HFFc6 (cell line): Measurements from ENCODE around the gene PLXNB2. TPM values are rescaled to one million over a fixed set of nuclear protein-coding genes. Genes with fewer than 3 reads are reported as not detected.
"Not testable (repeated sequence)": the region's sequence is repeated elsewhere in the genome, so short reads cannot be mapped to it uniquely, and the experiment has no call there.

Source experiments
- DNase-seq: peaks from one replicate; pipeline ENCODE4 v3.0.0-alpha.2; 2018
- H3K27ac Mint-ChIP-seq: 2 replicates; pipeline ENCODE4 v1.8.0; 2020; ENCODE audit warnings: mild to moderate bottlenecking, mixed read lengths
- H3K27me3 Mint-ChIP-seq: 2 replicates; pipeline ENCODE4 v1.8.0; 2021; ENCODE audit warnings: mild to moderate bottlenecking, moderate library complexity, mixed read lengths; ENCODE audit not compliant: insufficient read depth
- H3K36me3 Mint-ChIP-seq: 2 replicates; pipeline ENCODE4 v1.8.0; 2021; ENCODE audit warnings: low read depth, mixed read lengths
- H3K4me1 Mint-ChIP-seq: 2 replicates; pipeline ENCODE4 v1.8.0; 2020; ENCODE audit warnings: low read depth, mixed read lengths
- H3K4me3 Mint-ChIP-seq: 2 replicates; pipeline ENCODE4 v1.8.0; 2020; ENCODE audit warnings: mild to moderate bottlenecking, moderate library complexity, mixed read lengths
- H3K9me3 Mint-ChIP-seq: 2 replicates; pipeline ENCODE4 v1.8.0; 2020; ENCODE audit warnings: mild to moderate bottlenecking, mixed read lengths
- total RNA-seq, 6 experiments: library from RNA; stranded (reverse); fragmentation: NEBNext Ultra II Directional; extraction: Animal tissue kit (Norgen Biotek cat#: 25700); gene quantifications; 2 replicates in 1 of 6; 3 replicates in 5 of 6; pipeline ENCODE4 v1.2.3, GENCODE V29; 2021
- TF ChIP-seq, protein P1 (sequence below): fragments of 200-600 bp; sonication (generic); IDR thresholded peaks from 2 replicates; pipeline ENCODE4 v1.5.0; 2021; ENCODE audit warnings: antibody characterized with exemption, mild to moderate bottlenecking

Gene PLXNB2
- total RNA-seq, 6 experiments from 2014 or later, result 280 to 370 (median 291) TPM

DNA sequence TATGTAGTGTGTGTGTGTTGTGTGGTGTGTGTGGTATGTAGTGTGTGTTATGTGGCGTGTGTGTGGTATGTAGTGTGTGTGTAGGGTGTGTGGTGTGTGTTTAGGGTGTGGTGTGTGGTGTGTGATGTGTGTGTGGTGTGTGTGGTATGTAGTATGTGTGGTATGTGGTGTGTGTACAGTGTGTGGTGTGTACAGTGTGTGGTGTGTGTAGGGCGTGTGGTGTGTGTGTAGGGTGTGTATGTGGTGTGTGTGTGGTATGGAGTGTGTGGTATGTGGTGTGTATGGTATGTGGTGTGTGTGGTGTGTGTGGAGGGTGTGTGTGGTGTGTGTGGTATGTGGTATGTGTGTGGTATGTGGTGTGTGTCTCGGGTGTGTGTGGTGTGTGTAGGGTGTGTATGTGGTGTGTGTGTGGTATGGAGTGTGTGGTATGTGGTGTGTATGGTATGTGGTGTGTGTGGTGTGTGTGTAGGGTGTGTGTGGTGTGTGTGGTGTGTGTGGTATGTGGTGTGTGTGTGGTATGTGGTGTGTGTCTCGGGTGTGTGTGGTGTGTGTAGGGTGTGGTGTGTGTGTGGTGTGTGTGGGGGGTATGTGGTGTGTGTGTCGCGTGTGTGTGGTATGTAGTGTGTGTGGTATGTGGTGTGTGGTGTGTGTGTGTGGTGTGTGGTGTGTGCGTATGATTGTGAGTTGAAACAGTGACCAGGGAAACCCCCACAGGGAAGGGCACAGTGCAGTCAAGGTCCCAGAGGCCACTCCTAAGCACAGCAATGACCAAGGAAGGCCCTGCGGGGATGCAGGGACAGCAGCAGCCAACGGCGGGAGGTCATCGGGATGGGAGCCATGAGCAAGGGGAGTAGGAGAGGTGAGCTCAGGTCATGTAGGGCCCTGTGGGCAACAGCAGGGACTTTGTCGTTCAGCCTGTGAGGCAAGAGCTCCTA is 32.8 kb upstream of the PLXNB2 start:
- Mint-ChIP-seq H3K36me3 (no peaks in the 10 kb centered on the region), H3K4me3 (no peak overlapping the region), H3K27ac (no peak overlapping the region), H3K9me3 (no peaks in the 10 kb centered on the region), H3K4me1 (peaks cover 6% of the 10 kb centered on the region; the same call in 1 of the 2 replicates), H3K27me3 (no peaks in the 10 kb centered on the region)
- no peak for DNase-seq
- TF ChIP-seq, protein P1, sequence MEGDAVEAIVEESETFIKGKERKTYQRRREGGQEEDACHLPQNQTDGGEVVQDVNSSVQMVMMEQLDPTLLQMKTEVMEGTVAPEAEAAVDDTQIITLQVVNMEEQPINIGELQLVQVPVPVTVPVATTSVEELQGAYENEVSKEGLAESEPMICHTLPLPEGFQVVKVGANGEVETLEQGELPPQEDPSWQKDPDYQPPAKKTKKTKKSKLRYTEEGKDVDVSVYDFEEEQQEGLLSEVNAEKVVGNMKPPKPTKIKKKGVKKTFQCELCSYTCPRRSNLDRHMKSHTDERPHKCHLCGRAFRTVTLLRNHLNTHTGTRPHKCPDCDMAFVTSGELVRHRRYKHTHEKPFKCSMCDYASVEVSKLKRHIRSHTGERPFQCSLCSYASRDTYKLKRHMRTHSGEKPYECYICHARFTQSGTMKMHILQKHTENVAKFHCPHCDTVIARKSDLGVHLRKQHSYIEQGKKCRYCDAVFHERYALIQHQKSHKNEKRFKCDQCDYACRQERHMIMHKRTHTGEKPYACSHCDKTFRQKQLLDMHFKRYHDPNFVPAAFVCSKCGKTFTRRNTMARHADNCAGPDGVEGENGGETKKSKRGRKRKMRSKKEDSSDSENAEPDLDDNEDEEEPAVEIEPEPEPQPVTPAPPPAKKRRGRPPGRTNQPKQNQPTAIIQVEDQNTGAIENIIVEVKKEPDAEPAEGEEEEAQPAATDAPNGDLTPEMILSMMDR, result no peak

GRCh38 chr22:50338860-50339462 is 31.5 kb upstream of the PLXNB2 start:
- Mint-ChIP-seq H3K36me3 (no peaks in the 10 kb centered on the region), H3K4me3 (no peak overlapping the region), H3K4me1 (peaks cover 6% of the 10 kb centered on the region; the same call in 1 of the 2 replicates), H3K27me3 (no peaks in the 10 kb centered on the region), H3K9me3 (no peaks in the 10 kb centered on the region), H3K27ac (no peak overlapping the region)
- TF ChIP-seq, protein P1, result no peak
- DNase-seq, result no peak

DNA sequence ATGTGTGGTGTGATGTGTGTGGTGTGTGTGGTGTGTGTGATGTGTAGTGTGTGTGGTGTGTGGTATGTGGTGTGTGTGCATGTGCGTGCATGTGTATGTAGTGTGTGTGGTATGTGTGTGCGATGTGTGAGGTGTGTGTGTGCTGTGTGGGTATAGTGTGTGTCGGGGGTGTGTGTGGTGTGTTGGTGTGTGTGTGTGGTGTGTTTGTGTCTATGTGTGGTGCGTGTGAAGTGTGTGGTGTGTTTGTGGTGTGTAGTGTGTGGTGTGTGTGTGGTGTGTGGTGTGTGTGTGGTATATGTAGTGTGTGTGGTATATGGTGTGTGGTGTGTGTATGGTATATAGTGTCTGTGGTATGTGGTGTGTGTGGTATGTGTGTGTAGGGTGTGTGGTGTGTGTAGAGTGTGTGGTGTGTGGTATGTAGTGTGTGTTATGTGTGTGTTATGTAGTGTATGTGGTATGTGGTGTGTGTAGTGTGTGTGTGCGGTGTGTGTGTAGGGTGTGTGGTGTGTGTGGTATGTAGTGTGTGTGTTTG is 30.7 kb upstream of the PLXNB2 start:
- TF ChIP-seq, protein P1, result no peak
- H3K27me3 Mint-ChIP-seq, result no peaks in the 10 kb centered on the region
- H3K27ac Mint-ChIP-seq, result no peak overlapping the region
- H3K4me1 Mint-ChIP-seq, result peaks cover 6% of the 10 kb centered on the region; the same call in 1 of the 2 replicates
- no peaks in the 10 kb centered on the region for H3K9me3 Mint-ChIP-seq
- no peak for DNase-seq
- H3K4me3 Mint-ChIP-seq, result no peak overlapping the region
- H3K36me3 Mint-ChIP-seq, result no peaks in the 10 kb centered on the region

DNA sequence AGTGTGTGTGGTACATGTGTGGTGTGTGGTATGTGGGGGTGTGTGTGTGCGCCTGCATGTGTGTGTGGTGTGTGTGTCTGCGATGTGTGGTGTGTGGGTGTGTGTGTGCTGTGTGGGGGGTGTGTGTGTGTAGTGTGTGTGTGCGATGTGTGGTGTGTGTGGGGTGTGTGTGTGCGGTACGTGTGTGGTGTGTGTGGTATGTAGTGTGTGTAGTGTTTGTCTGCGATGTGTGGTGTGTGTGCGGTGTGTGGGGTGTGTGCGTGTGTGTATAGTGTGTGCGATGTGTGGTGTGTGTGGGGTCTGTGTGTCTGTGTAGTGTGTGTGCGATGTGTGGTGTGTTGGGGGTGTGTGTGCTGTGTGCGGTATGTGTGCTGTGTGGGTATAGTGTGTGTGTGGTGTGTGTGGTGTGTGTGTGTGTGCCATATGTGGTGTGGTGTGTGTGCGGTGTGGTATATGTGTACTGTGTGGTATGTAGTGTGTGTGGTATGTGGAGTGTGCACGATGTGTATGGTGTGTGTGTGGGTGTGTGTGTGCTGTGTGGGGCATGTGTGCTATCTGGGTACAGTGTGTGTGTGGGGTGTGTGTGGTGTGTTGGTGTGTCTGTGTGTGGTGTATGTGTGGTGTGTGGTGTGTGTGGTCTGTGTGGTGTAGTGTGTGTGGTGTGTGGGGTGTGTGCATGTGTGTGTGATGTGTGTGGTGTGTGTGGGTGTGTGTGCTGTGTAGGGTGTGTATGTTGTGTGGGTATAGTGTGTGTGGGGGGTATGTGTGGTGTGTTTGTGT is 30.0 kb upstream of the PLXNB2 start:
- no peaks in the 10 kb centered on the region for H3K9me3 Mint-ChIP-seq
- TF ChIP-seq, protein P1, result no peak
- H3K27ac Mint-ChIP-seq, result no peak overlapping the region
- no peak overlapping the region for H3K4me3 Mint-ChIP-seq
- H3K4me1 Mint-ChIP-seq, result peaks cover 6% of the 10 kb centered on the region; the same call in 1 of the 2 replicates
- no peaks in the 10 kb centered on the region for H3K27me3 Mint-ChIP-seq
- no peak for DNase-seq
- no peaks in the 10 kb centered on the region for H3K36me3 Mint-ChIP-seq

DNA sequence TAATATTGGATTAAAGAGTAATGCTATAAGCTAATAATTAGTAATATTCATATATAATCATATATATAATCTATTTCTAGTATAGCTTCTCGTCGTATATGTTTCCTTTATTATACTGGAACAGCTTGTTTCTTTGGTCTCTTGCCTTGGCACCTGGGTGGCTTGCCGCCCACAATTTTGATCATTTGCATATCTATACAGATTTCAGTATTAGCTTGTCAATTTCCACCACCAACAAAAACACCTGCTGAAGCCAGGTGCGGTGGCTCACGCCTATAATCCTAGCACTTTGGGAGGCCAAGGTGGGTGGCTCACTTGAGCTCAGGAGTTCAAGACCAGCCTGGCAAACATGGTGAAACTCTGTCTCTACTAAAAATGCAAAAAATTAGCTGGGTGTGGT is 27.0 kb upstream of the PLXNB2 start:
- not testable (repeated sequence) for DNase-seq, H3K36me3 Mint-ChIP-seq, H3K27ac Mint-ChIP-seq, H3K4me3 Mint-ChIP-seq, H3K27me3 Mint-ChIP-seq, H3K9me3 Mint-ChIP-seq
- peaks cover 10% of the 10 kb centered on the region for H3K4me1 Mint-ChIP-seq
